Breast epithelium (tissue), 4 donors: ENCODE measurements around the gene NAA11. TPM values are rescaled to one million over a fixed set of nuclear protein-coding genes. Genes with fewer than 3 reads are reported as not detected.

Experiments
- DNase-seq, 2 donors: peaks; one replicate each; pipeline ENCODE4 v3.0.0-alpha.2; 2019; ENCODE audit warnings: low spot score in 2 of 2
- H3K27ac ChIP-seq, 2 donors: fragments of 200-600 bp; sonication (generic) in 1 of 2; one replicate each; pipeline ENCODE4 v1.5.1; 2016 to 2019; ENCODE audit warnings: mild to moderate bottlenecking in 1 of 2
- H3K27me3 ChIP-seq, 2 donors: fragments of 200-600 bp; sonication (generic) in 1 of 2; one replicate each; pipeline versions ENCODE4 v1.5.1 to v1.6.0; 2017 to 2019; ENCODE audit warnings: control low read depth in 1 of 2, mild to moderate bottlenecking in 1 of 2
- H3K36me3 ChIP-seq: fragments of 200-600 bp; one replicate; pipeline ENCODE4 v1.5.1; 2019
- H3K4me1 ChIP-seq, 2 donors: fragments of 200-600 bp; sonication (generic); one replicate each; pipeline ENCODE4 v1.5.1; 2016 to 2019; ENCODE audit warnings: control low read depth in 1 of 2
- H3K4me3 ChIP-seq, 3 donors: fragments of 200-600 bp; sonication (generic); 1 replicate in 2 of 3; 2 replicates in 1 of 3; pipeline ENCODE4 v1.5.1; 2016 to 2019; ENCODE audit warnings: mild to moderate bottlenecking in 3 of 3, moderate library complexity in 2 of 3
- H3K9me3 ChIP-seq, 2 donors: fragments of 200-600 bp; sonication (generic) in 1 of 2; one replicate each; pipeline ENCODE4 v1.5.1; 2016 to 2019; ENCODE audit warnings: control low read depth in 1 of 2
- CTCF ChIP-seq, 3 donors: fragments of 450-650 bp; IDR thresholded peaks; one replicate each; pipeline ENCODE4 v1.5.1; 2016 to 2017; ENCODE audit warnings: antibody characterized with exemption in 3 of 3, mild to moderate bottlenecking in 3 of 3, moderate library complexity in 3 of 3
- POLR2A ChIP-seq: fragments of 450-650 bp; IDR thresholded peaks from one replicate; pipeline ENCODE4 v1.6.1; 2016; ENCODE audit warnings: antibody characterized with exemption, mild to moderate bottlenecking, moderate library complexity
- POLR2AphosphoS5 ChIP-seq, 3 donors: sonication (generic); formaldehyde crosslinking; IDR thresholded peaks; one replicate each; pipeline ENCODE4 v1.6.1; 2017; ENCODE audit warnings: antibody characterized with exemption in 3 of 3
- intact Hi-C: fragments of 100-400 bp; cut with DNase I; formaldehyde crosslinking; loops from one replicate; pipeline ENCODE4 v1.15.1; 2023; ENCODE audit warnings: low total_unique reads
- total RNA-seq, 3 donors: library from RNA; depleted of rRNA; stranded (reverse); fragments of >200 nt; gene quantifications; one replicate each; pipeline ENCODE4 v1.1.0, GENCODE V29; 2016

Gene NAA11
- total RNA-seq, 3 donors from 2014 or later, result not detected

GRCh38 chr4:79306795-79307194 lies 19.1 kb downstream of the NAA11 start:
- Histone ChIP-seq H3K4me1 (no peaks in the 10 kb centered on the region), H3K4me3 (no peak overlapping the region), H3K27ac (no peak overlapping the region), H3K9me3 (no peaks in the 10 kb centered on the region), H3K36me3 (no peaks in the 10 kb centered on the region), H3K27me3 (no peaks in the 10 kb centered on the region)
- no peak for DNase-seq
- intact Hi-C loops, result no loop called here
- no peak for TF ChIP-seq POLR2A
- TF ChIP-seq CTCF (IDR thresholded peaks at IDR 0.05), result no peak
- TF ChIP-seq POLR2AphosphoS5 (IDR thresholded peaks at IDR 0.05), result no peak

- Histone ChIP-seq H3K4me1 (no peaks in the 10 kb centered on the region), H3K27ac (no peak overlapping the region), H3K4me3 (no peak overlapping the region), H3K27me3 (no peaks in the 10 kb centered on the region), H3K36me3 (no peaks in the 10 kb centered on the region), H3K9me3 (no peaks in the 10 kb centered on the region)
- intact Hi-C loops, result no loop called here
- no peak for DNase-seq
- TF ChIP-seq POLR2A (no peak), POLR2AphosphoS5 (IDR thresholded peaks at IDR 0.05) (no peak), CTCF (IDR thresholded peaks at IDR 0.05) (no peak)
These were observed 25.6 kb downstream of the NAA11 start for GRCh38 chr4:79300280-79300679.

- DNase-seq, result no peak
- Histone ChIP-seq H3K36me3 (no peaks in the 10 kb centered on the region), H3K27me3 (no peaks in the 10 kb centered on the region), H3K4me3 (no peak overlapping the region), H3K4me1 (no peaks in the 10 kb centered on the region), H3K27ac (no peak overlapping the region), H3K9me3 (no peaks in the 10 kb centered on the region)
- intact Hi-C loops, result no loop called here
- TF ChIP-seq POLR2A (no peak), CTCF (IDR thresholded peaks at IDR 0.05) (no peak), POLR2AphosphoS5 (IDR thresholded peaks at IDR 0.05) (no peak)
These were observed 27.4 kb downstream of the NAA11 start for GRCh38 chr4:79298484-79298883.

GRCh38 chr4:79298027-79298426 lies 27.8 kb downstream of the NAA11 start:
- H3K27me3 ChIP-seq, result no peaks in the 10 kb centered on the region
- intact Hi-C loops, result no loop called here

GRCh38 chr4:79297479-79297878 lies 28.4 kb downstream of the NAA11 start:
- Histone ChIP-seq H3K36me3 (no peaks in the 10 kb centered on the region), H3K9me3 (no peaks in the 10 kb centered on the region), H3K4me1 (no peaks in the 10 kb centered on the region), H3K4me3 (no peak overlapping the region), H3K27ac (no peak overlapping the region), H3K27me3 (no peaks in the 10 kb centered on the region)
- no peak for DNase-seq
- intact Hi-C loops, result no loop called here
- TF ChIP-seq POLR2AphosphoS5 (IDR thresholded peaks at IDR 0.05) (no peak), POLR2A (no peak), CTCF (IDR thresholded peaks at IDR 0.05) (no peak)

More at GRCh38 chr4:79298027-79298426, 27.8 kb downstream of the NAA11 start:
- no peak for DNase-seq
- Histone ChIP-seq H3K9me3 (no peaks in the 10 kb centered on the region), H3K4me3 (no peak overlapping the region), H3K4me1 (no peaks in the 10 kb centered on the region), H3K27ac (no peak overlapping the region), H3K36me3 (no peaks in the 10 kb centered on the region)
- TF ChIP-seq CTCF (IDR thresholded peaks at IDR 0.05) (no peak), POLR2A (no peak), POLR2AphosphoS5 (IDR thresholded peaks at IDR 0.05) (no peak)
